GM21390 (cell line): Measurements from ENCODE around the gene HAUS2.
"Not testable (repeated sequence)": the region's sequence is repeated elsewhere in the genome, so short reads cannot be mapped to it uniquely, and the experiment has no call there.

Experiments
- ATAC-seq: cut with Tn5 transposase; IDR thresholded peaks from one replicate; pipeline ENCODE4 v1.9.1; 2021; ENCODE audit not compliant: unreplicated experiment

HAUS2 gene

GRCh38 chr15:42548249-42549031 is at the start of gene HAUS2, which contains the start of gene LRRC57:
TSS of gene HAUS2 (plus strand) at chr15:42548838. CDS start at chr15:42548873, 35 bp downstream.
TSS of gene LRRC57 (minus strand) at chr15:42548793. CDS start at chr15:42548434, 359 bp downstream.
- peak; percentile 75 for ATAC-seq

- no peak for ATAC-seq
These were observed 48.6 kb upstream of the HAUS2 start for GRCh38 chr15:42499858-42500609.

GRCh38 chr15:42502477-42502876 is 46.2 kb upstream of the HAUS2 start:
- no peak for ATAC-seq

GRCh38 chr15:42503825-42504224 is 44.8 kb upstream of the HAUS2 start:
- ATAC-seq: no peak

GRCh38 chr15:42504631-42505030 is 44.0 kb upstream of the HAUS2 start:
- ATAC-seq: no peak

- ATAC-seq: no peak
These were observed 41.1 kb upstream of the HAUS2 start for GRCh38 chr15:42507514-42507913.

GRCh38 chr15:42508263-42508690 is 40.4 kb upstream of the HAUS2 start:
- no peak for ATAC-seq

GRCh38 chr15:42510258-42511006 is 38.2 kb upstream of the HAUS2 start:
- no peak for ATAC-seq

GRCh38 chr15:42511007-42511391 is 37.6 kb upstream of the HAUS2 start:
- no peak for ATAC-seq

- no peak for ATAC-seq
These were observed 25.3 kb upstream of the HAUS2 start for GRCh38 chr15:42523331-42523730.

- no peak for ATAC-seq
These were observed 19.7 kb upstream of the HAUS2 start for GRCh38 chr15:42528970-42529369.

GRCh38 chr15:42533246-42533645 is 15.4 kb upstream of the HAUS2 start:
- ATAC-seq: no peak

- ATAC-seq: no peak
These were observed 3.6 kb upstream of the HAUS2 start for GRCh38 chr15:42544853-42545629.

GRCh38 chr15:42547918-42548248 is 755 bp upstream of the HAUS2 start:
- ATAC-seq: peak; percentile 5

- peak; percentile 34 for ATAC-seq
These were observed 424 bp downstream of the HAUS2 start for GRCh38 chr15:42549032-42549491.

GRCh38 chr15:42549741-42550392 is 1.2 kb downstream of the HAUS2 start:
- ATAC-seq: no peak

- ATAC-seq: no peak
These were observed 4.9 kb downstream of the HAUS2 start for GRCh38 chr15:42553554-42553953.

- not testable (repeated sequence) for ATAC-seq
These were observed 8.0 kb downstream of the HAUS2 start for GRCh38 chr15:42556550-42557207.

- no peak for ATAC-seq
These were observed 10.1 kb downstream of the HAUS2 start for GRCh38 chr15:42558739-42559138.
